ENCODE measurements around the gene IFT122. TPM values are rescaled to one million over a fixed set of nuclear protein-coding genes. Genes with fewer than 3 reads are reported as not detected.

The IFT122 gene
- total RNA-seq, 2 experiments from 2014 or later = 22.7 to 26.7 TPM

DNA sequence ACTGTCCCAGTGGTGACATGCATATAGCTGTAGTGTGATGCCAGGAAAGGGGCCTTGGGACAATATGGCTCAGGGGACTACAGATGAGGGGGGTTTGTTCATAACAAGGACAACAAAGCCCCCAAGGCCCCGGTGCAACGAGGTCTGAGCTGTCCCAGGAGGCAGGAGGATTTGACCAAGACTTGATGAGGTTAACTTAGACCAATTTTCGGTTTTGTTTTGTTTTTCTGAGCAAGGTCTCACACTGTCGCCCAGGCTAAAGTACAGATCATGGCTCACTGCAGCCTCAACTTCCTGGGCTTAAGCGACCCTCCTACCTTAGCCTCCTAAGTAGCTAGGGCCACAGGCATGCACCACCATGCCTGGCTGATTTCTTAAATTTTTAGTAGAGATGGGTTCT lies 35.4 kb upstream of the IFT122 start:
- TF ChIP-seq, protein P1, sequence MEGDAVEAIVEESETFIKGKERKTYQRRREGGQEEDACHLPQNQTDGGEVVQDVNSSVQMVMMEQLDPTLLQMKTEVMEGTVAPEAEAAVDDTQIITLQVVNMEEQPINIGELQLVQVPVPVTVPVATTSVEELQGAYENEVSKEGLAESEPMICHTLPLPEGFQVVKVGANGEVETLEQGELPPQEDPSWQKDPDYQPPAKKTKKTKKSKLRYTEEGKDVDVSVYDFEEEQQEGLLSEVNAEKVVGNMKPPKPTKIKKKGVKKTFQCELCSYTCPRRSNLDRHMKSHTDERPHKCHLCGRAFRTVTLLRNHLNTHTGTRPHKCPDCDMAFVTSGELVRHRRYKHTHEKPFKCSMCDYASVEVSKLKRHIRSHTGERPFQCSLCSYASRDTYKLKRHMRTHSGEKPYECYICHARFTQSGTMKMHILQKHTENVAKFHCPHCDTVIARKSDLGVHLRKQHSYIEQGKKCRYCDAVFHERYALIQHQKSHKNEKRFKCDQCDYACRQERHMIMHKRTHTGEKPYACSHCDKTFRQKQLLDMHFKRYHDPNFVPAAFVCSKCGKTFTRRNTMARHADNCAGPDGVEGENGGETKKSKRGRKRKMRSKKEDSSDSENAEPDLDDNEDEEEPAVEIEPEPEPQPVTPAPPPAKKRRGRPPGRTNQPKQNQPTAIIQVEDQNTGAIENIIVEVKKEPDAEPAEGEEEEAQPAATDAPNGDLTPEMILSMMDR (IDR thresholded peaks at IDR 0.05) = no peak
- Histone ChIP-seq H3K9me3 (ENCODE audit: control insufficient read depth in 1 of 2, insufficient read depth in 1 of 2, low read length in 2 of 2) (no peaks in the 10 kb centered on the region), H3K27me3 (ENCODE audit: control insufficient read depth in 1 of 2, insufficient read depth in 2 of 2, low read length in 2 of 2) (no peaks in the 10 kb centered on the region), H3K4me3 (ENCODE audit: low read length) (no peak overlapping the region), H3K36me3 (ENCODE audit: insufficient read depth, low read length) (no peaks in the 10 kb centered on the region), H3K4me1 (ENCODE audit: insufficient read depth, low read length) (peaks cover 6% of the 10 kb centered on the region), H3K27ac (ENCODE audit: low read depth in 1 of 2, low read length in 2 of 2) (no peak overlapping the region)
- DNase-seq = no peak
- peaks cover under 1% of the 10 kb centered on the region for H3K36me3 Mint-ChIP-seq (ENCODE audit: low read depth)
- no peak overlapping the region for H3K27ac Mint-ChIP-seq
- H3K9me3 Mint-ChIP-seq = no peaks in the 10 kb centered on the region
- H3K27me3 Mint-ChIP-seq = no peaks in the 10 kb centered on the region
- ATAC-seq (ENCODE audit: poor library complexity) = no peak
- CTCF ChIA-PET = no interaction called here
- peaks cover 2% of the 10 kb centered on the region for H3K4me1 Mint-ChIP-seq (ENCODE audit: low read depth)
- H3K4me3 Mint-ChIP-seq = no peak overlapping the region
- intact Hi-C loops (cut with DNase I, micrococcal nuclease) = no loop called here
- POLR2A ChIA-PET = no interaction called here

DNA sequence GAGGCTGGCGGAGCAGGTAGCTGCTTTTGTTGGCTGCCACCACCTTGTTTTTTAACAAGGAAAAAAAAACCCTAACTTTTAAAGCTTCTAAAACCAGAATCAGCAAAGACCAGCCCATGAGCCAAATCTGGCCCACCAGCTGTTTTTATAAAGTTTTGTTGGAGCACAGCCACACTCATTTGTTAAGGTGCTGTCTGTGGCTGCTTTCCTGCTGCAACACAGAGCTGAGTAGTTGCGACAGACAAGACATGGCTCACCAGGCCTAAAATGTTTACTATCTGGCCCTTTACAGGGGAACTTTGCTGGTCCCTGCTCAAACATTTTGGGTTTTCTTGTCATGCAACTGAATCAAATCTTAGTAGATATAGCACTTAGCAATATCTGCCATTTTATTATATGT lies 30.5 kb upstream of the IFT122 start:
- H3K27me3 ChIP-seq (ENCODE audit: control insufficient read depth in 1 of 2, insufficient read depth in 2 of 2, low read length in 2 of 2) = no peaks in the 10 kb centered on the region
- no peaks in the 10 kb centered on the region for H3K9me3 ChIP-seq (ENCODE audit: control insufficient read depth in 1 of 2, insufficient read depth in 1 of 2, low read length in 2 of 2)
- ATAC-seq (ENCODE audit: poor library complexity) (no peak), DNase-seq (no peak)
- TF ChIP-seq, protein P1 (IDR thresholded peaks at IDR 0.05) = no peak
- H3K4me1 ChIP-seq (ENCODE audit: insufficient read depth, low read length) = no peaks in the 10 kb centered on the region
- H3K27ac ChIP-seq (ENCODE audit: low read depth in 1 of 2, low read length in 2 of 2) = no peak overlapping the region
- Mint-ChIP-seq H3K27ac (no peak overlapping the region), H3K27me3 (no peaks in the 10 kb centered on the region), H3K4me3 (no peak overlapping the region), H3K9me3 (no peaks in the 10 kb centered on the region), H3K36me3 (ENCODE audit: low read depth) (no peaks in the 10 kb centered on the region), H3K4me1 (ENCODE audit: low read depth) (no peaks in the 10 kb centered on the region)
- POLR2A ChIA-PET = no interaction called here
- CTCF ChIA-PET = no interaction called here
- intact Hi-C loops (cut with DNase I, micrococcal nuclease) = no loop called here
- H3K36me3 ChIP-seq (ENCODE audit: insufficient read depth, low read length) = no peaks in the 10 kb centered on the region
- H3K4me3 ChIP-seq (ENCODE audit: low read length) = no peak overlapping the region

GRCh38 chr3:129410971-129411370 lies 29.1 kb upstream of the IFT122 start:
- Mint-ChIP-seq H3K9me3 (no peaks in the 10 kb centered on the region), H3K4me3 (no peak overlapping the region), H3K27ac (no peak overlapping the region), H3K36me3 (ENCODE audit: low read depth) (no peaks in the 10 kb centered on the region), H3K4me1 (ENCODE audit: low read depth) (no peaks in the 10 kb centered on the region), H3K27me3 (no peaks in the 10 kb centered on the region)
- Histone ChIP-seq H3K36me3 (ENCODE audit: insufficient read depth, low read length) (no peaks in the 10 kb centered on the region), H3K9me3 (ENCODE audit: control insufficient read depth in 1 of 2, insufficient read depth in 1 of 2, low read length in 2 of 2) (no peaks in the 10 kb centered on the region), H3K4me1 (ENCODE audit: insufficient read depth, low read length) (no peaks in the 10 kb centered on the region), H3K27me3 (ENCODE audit: control insufficient read depth in 1 of 2, insufficient read depth in 2 of 2, low read length in 2 of 2) (no peaks in the 10 kb centered on the region), H3K27ac (ENCODE audit: low read depth in 1 of 2, low read length in 2 of 2) (no peak overlapping the region), H3K4me3 (ENCODE audit: low read length) (no peak overlapping the region)
- CTCF ChIA-PET = no interaction called here
- ATAC-seq (ENCODE audit: poor library complexity) (no peak), DNase-seq (no peak)
- intact Hi-C loops (cut with DNase I, micrococcal nuclease) = no loop called here
- POLR2A ChIA-PET = no interaction called here
- TF ChIP-seq, protein P1 (IDR thresholded peaks at IDR 0.05) = no peak
